GM21529 (cell line): ENCODE data around the gene JARID2.

Experiments
- ATAC-seq: cut with Tn5 transposase; IDR thresholded peaks from one replicate; pipeline ENCODE4 v1.9.1; 2021; ENCODE audit not compliant: unreplicated experiment

The JARID2 gene

DNA sequence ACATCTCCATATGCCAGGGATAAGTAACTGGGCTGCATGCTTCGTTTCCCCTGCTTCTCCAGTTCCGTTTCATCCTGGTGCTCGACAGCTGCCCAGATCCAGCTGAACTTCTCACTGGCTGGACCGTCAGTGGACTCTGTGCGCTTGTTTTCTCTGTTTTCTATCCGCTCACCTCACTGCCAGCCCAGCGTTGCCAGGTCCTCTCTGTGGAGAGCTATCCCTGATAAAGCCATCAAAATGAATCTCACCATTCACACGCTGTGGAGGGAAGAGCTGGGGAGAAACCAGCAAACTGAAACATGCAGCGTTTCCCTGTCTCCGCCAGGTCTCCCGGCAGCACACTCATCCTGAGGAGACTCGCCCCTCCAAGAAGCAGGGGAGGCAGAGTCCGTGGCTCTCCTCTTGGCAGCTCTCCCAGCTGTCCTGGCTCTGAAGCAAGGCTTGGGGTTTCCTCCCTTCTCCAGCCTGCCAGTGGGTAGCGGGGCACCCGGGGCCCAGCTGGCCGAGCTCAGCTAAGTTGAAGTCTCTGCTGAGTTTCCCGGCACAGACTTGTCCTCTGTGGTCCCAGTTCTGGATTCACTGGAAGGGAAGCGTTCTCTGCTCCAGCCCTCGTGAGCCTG is 256.1 kb downstream of the JARID2 start:
- ATAC-seq, result no peak

DNA sequence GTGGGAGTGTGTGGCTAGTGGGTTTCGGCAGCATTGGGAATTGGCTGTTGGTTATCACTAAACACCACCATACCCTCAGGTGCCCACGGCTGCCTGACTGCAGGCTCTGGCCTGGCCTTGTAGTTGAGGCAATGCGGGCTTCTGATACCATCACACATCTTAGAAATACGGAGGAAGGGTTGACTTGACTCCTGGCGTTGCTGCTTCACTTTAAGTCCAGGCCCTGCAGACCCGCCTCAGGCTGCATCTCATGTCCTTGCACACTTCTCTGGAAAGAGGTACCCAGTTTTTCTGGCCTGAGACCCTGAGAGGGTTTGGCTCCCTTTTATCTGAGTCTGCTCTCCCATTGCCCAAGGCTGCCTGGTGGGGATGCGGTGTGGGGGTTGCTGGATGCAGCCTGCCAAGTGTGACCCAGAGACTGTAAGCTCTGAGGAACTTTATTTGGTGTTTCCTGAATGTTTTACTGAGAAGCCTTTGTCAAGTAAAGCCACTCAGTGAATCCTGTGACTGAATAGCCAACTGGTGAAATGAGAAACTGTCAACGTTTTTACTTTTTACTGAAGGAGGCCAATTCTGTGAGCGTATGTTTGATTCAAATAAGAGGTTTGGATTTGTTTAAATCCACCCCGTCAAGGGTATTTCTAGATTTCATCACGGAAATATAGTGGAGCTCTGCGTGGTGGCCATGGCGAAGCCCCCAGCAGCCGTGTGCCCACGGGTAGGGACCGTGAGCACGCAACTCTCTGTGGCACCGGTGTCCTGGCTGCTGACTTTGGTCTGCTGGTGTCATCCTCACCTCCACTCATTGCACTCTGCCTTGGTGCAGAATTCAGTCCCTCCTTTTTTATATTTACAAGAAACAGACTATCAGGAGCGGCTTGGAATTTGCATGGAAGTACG is 256.8 kb downstream of the JARID2 start:
- no peak for ATAC-seq

- ATAC-seq, result no peak
Measured at GRCh38 chr6:15503346-15503680, 257.4 kb downstream of the JARID2 start.

DNA sequence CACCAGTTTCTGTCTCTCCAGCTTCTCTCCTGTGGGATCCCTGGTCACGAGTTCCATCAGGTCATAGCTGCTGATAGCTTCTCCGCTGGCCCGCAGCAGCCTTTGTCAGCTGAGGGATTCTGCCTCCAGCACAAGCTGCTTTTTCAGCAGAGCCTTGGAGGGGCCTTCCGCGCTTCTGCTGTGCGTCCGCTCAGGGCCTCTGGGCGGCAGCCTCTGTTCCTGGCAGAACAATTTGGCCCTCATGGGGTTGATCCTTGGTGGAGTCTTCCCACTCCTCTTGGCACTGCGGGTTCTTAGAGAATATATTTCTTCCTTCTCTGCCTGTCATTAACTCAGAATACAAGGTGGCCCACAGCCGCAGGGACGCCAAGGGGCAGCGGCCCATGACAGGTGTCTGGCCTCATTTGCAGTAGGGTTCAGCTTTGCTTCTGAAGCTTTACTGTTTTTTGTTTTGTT is 258.2 kb downstream of the JARID2 start:
- ATAC-seq, result no peak

DNA sequence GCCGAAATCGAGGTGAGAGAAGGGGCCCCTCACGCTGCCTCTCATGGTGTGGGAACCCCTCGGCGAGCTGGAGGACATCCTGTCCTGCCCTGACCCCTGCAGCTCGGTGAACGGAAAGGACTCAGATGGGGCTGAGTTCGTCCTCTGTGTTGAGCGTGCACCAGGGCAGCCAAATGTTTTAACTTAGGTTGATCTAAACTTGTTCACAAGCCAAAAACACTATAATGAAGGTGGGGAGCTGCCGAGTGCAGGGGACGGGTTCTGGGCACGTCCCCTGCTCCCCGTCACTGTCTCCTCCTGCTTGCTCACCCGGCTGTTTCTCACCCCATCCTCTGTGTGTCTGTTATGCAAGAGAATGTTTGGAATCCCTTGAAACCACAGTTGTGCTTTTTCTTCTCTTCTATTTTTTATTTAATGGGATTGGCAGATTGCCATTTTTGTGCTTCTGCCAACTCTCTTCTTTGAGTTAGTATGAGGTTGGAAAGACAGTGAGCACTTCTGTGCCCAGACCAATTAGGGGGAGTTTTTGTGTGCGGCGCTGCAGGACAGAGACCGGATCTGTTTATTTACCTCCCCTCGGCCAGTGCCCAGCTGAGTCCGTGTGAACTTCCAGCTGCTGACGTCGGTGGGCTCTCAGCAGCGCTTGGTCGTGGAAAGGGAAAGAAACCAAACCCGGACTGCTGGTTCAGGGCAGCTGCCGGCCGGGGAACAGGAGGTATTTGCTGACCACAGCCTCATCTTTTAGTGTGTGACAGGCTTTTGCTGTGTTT is 258.9 kb downstream of the JARID2 start:
- no peak for ATAC-seq

DNA sequence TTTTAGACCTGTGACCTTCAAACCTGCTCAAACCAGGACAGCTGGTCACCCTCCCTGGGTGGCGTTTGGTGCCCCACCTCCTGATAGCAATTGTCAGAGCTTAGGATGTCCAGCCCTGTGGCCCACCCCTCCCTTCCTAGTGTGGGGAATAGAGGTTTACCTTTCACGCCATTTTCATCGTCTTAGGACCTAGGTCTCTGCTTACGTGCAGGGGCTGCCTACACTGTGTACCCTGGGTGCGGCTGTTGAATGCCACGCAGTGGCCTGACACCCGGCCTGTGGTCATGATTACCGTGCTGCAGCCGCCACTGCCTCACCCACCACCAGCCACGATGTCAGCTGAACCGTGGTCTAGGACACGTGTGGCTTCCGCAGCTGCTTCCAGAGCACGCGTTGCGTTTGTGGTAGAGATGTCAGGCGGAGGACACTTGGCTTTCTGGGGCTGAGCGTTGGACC is 259.6 kb downstream of the JARID2 start:
- ATAC-seq, result no peak

DNA sequence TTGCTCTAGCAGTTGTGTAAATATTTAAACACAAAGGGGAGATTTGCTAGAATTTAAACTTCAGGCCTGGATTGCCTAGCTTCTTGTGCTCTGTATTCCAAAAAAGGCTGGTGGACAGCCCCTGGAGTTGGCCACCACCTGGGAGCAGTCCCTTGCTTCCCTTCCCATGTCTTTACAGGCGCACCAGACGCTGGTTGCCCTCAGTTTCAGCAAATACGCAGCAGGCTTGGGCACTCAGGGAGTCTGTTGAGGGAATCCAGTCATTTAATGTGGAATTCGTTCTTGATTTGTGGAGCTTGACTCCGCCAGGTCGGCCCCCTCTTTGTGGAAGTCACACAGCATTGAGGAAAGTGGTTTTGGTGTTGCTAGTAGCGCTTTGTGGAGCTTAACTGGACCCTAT is 260.2 kb downstream of the JARID2 start:
- ATAC-seq, result no peak

DNA sequence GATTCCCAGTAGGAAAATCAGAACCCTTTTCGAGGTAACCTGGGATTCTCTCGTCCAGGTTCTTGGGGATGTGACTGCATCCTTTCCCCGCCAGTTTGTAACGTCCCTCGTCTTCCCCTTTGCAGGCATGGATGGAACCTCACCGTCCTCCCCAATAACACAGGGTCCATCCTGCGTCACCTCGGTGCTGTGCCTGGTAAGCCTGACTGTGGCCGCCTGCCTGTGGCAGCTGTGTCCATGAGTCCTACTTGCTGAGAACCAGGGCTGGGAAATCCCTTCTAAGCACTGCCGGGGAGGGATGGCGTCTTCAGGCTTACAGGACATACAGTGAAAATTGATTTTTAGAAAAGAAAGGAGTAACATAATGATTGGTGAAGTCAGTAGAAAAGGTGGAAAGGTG is 261.4 kb downstream of the JARID2 start:
- ATAC-seq, result no peak

DNA sequence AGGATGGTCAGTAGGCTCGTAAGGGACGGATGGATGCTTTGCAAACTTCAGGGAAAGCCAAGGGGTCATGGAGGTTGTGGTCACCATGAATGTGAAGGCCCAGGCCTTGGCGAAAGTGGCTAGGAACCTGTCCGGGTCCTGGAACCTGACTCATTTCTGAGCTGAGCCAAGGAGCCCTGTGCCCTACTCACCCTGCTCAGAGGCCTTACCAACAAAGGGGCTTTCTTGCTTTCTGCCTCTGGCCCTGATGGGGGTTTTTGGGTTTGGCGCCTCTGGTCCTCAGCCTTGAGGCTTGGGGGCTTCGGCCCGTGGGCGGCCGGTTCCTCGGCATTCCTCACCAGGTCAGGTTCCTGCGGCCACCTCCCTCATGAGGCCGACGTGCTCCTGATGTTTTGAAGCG is 261.9 kb downstream of the JARID2 start:
- no peak for ATAC-seq

GRCh38 chr6:15508441-15508871 is 262.6 kb downstream of the JARID2 start:
- no peak for ATAC-seq

DNA sequence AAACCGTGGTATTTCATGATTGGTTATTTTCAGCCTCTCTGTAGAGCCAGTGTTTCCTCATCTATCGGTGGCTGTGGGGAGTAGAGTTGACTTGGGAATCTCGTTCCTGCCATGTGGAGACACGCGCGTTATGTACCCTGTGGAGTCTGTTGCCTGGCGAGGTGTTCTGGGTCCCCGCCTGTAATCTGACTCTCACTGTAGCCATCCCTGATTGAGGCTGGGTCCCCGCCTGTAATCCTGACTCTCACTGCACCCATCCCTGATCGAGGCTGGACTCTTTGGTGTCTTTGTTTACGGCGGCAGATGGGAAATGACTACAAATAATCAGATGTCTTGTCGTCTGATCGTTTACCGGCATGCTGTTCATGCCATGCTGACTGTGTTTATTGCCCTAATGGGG is 263.1 kb downstream of the JARID2 start:
- no peak for ATAC-seq

- ATAC-seq, result no peak
Measured at GRCh38 chr6:15509335-15509933, 263.6 kb downstream of the JARID2 start.

DNA sequence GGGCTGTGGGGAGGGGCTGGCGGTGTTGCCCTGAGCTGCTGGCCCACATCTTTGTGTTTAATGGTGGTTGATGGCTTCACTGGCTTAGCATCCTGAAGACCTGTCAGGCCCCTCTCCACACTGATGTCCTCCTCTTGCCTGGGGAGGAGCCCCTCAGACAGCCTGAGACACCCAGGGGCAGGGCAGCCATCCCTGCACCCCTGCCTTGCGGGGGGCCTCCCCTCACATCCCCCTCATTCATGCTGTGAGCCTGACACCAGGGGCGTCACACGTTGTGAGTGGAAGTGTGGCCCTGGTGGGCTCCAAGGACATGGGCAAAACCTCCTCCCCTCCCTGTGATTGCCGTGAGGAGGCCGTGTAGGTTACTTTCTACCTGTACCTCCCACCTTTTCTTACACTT is 264.3 kb downstream of the JARID2 start:
- no peak for ATAC-seq

- ATAC-seq, result no peak
Measured at GRCh38 chr6:15510536-15511247, 264.8 kb downstream of the JARID2 start.

DNA sequence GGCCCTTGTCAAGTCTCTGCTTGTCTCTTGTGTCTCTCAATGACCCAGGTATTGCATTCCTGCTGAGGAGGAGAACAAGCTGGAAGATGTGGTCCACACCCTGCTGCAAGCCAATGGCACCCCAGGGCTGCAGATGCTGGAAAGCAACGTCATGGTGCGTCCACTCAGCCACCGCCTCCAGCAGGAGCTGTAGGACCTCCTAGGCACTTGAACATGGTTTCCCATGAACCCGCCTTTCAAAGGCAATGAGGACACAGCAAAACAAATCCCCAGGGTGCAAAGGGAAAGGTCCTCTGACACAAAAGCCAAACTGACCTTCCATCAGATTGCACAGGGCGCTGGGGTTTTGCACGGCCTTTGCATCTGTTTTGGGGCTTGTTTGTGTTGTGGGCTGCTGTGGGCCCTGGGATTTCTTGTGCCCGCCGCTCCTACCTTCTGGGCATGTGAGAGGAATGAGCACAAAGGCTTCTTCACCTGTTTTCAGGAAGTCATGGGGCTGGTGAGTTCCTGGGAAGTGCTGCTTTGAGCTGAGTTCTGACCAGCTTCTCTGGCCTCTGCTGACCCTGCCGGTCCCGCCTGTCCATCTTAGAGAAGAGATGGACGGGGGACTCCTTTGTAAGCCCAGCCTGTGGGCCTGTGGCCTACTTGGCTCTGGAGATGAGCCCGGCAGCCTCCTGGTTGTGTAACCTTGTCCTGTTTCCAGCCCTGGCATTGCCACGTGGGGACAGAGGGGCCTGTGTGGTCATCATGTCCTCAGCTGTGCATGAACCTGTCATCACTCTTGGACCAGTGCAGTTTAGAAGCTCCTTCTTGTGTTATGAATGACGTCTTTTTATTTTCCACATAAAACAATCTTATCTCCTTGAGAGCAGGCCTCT is 265.6 kb downstream of the JARID2 start:
- no peak for ATAC-seq

DNA sequence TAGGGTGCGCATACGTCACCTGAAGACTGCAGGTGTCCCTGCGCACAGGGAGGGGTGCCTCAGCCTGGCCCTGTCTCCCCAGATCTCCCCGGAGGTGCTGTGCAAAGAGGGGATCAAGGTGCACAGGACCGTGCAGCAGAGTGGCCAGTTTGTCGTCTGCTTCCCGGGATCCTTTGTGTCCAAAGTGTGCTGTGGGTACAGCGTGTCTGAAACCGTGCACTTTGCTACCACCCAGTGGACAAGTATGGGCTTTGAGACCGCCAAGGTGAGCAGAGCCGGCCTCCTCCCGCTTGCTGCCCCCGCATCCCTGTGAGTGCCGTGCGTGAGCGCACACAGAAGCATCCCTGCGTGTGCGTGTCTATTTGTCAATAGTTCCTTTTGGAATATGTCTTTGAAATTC is 266.3 kb downstream of the JARID2 start:
- ATAC-seq, result no peak

GRCh38 chr6:15512721-15513120 is 266.9 kb downstream of the JARID2 start:
- ATAC-seq, result no peak

- no peak for ATAC-seq
Measured at GRCh38 chr6:15513131-15513771, 267.4 kb downstream of the JARID2 start.
